GM21723 (cell line): ENCODE data around the gene NUDT6.

Experiments used
- ATAC-seq: cut with Tn5 transposase; IDR thresholded peaks from one replicate; pipeline ENCODE4 v1.9.1; 2021; ENCODE audit warnings: mild to moderate bottlenecking, moderate library complexity; ENCODE audit not compliant: unreplicated experiment

Gene NUDT6

GRCh38 chr4:122914938-122915337, 7.5 kb downstream of the NUDT6 start:
- ATAC-seq = no peak

GRCh38 chr4:122914292-122914904, 8.0 kb downstream of the NUDT6 start:
- ATAC-seq = peak; percentile 97

- ATAC-seq = no peak
These were observed 9.4 kb downstream of the NUDT6 start for GRCh38 chr4:122912810-122913575.

- no peak for ATAC-seq
These were observed 10.8 kb downstream of the NUDT6 start for GRCh38 chr4:122911588-122911987.

GRCh38 chr4:122909683-122910082, 12.7 kb downstream of the NUDT6 start:
- no peak for ATAC-seq

- no peak for ATAC-seq
These were observed 14.2 kb downstream of the NUDT6 start for GRCh38 chr4:122908223-122908622.

GRCh38 chr4:122906859-122907305, 15.5 kb downstream of the NUDT6 start:
- no peak for ATAC-seq

- ATAC-seq = no peak
These were observed 18.6 kb downstream of the NUDT6 start for GRCh38 chr4:122903766-122904288.

GRCh38 chr4:122901247-122902010, 21.0 kb downstream of the NUDT6 start:
- no peak for ATAC-seq

- no peak for ATAC-seq
These were observed 22.1 kb downstream of the NUDT6 start for GRCh38 chr4:122900314-122900713.

GRCh38 chr4:122899682-122900081, 22.7 kb downstream of the NUDT6 start:
- no peak for ATAC-seq

- ATAC-seq = no peak
These were observed 23.8 kb downstream of the NUDT6 start for GRCh38 chr4:122898370-122899150.

- ATAC-seq = no peak
These were observed 26.1 kb downstream of the NUDT6 start for GRCh38 chr4:122896270-122896669.

GRCh38 chr4:122895336-122895995, 26.9 kb downstream of the NUDT6 start:
- ATAC-seq = no peak

GRCh38 chr4:122894827-122895226, 27.6 kb downstream of the NUDT6 start:
- ATAC-seq = no peak

- ATAC-seq = no peak
These were observed 32.1 kb downstream of the NUDT6 start for GRCh38 chr4:122890147-122890795.

- ATAC-seq = no peak
These were observed 32.7 kb downstream of the NUDT6 start for GRCh38 chr4:122889726-122890125.

- no peak for ATAC-seq
These were observed 37.9 kb downstream of the NUDT6 start for GRCh38 chr4:122884499-122884898.

GRCh38 chr4:122882857-122883735, 39.3 kb downstream of the NUDT6 start:
- no peak for ATAC-seq
